Activated T-cell treated with anti-CD3 and anti-CD28 coated beads for 48 hours (primary cell): ENCODE results near the gene TBL1XR1.
"Not testable (repeated sequence)": the region's sequence is repeated elsewhere in the genome, so short reads cannot be mapped to it uniquely, and the experiment has no call there.

Experiments
- DNase-seq: peaks from one replicate; pipeline ENCODE4 v3.0.0-alpha.2; 2020; ENCODE audit warnings: low read depth

The TBL1XR1 gene

DNA sequence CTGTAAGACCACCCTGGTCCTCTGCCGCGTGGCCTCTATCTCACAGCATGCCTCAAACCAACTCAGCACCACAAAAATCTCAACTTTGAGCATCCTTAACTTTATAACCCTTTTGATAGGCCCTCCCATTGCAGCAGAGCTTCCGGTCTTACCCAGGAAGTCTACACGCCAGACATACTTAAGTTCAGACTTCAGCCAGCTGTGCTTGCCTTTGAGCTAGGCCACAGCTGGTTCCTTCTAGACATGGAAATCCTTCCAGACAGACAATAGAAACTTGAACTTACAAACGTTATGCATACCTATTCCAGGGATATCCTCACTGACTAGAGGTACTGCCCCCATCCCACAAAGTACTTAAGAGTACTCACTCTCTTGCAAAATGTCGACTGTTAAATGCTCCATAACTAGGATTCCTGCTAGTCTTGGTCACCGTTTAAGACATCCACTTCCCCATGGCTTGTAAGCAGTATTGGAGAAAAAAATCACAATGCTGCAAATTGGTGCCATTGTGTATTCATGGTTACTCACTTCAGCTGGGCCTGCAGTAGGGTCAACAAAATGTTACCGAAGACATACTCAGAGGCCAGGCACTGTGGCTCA is 183.5 kb downstream of the TBL1XR1 start:
- DNase-seq: no peak

DNA sequence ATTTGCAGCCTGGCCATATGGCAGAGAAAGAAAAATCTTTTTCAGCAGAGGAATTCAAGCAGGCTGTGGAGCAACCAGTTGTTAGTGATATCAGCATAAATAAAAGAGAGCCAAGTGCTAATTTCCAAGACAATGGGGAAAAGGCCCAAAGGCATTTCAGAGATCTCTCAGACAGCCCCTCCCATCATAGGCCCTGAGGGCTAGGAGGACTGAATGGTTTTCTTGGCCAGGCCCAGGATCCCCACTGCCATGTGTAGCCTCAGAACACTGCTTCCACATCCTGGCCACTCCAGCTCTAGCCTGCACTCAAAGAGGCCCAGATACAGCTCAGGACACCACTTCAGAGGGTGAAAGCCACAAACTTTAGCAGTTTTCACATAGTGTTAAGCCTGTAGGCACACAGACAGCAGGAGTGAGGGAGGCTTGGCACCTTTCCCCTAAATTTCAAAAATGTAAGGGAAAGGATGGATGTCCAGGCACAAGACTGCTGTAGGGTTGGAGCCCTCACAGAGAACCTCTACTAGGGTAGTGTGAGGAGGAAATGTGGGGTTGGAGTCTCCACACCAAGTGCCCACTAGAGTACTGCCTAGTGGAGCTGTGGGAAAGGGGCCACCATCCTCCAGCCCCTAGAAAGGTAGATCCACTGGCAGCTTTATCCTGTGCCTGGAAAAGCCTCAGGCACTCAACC is 191.4 kb downstream of the TBL1XR1 start:
- no peak for DNase-seq

DNA sequence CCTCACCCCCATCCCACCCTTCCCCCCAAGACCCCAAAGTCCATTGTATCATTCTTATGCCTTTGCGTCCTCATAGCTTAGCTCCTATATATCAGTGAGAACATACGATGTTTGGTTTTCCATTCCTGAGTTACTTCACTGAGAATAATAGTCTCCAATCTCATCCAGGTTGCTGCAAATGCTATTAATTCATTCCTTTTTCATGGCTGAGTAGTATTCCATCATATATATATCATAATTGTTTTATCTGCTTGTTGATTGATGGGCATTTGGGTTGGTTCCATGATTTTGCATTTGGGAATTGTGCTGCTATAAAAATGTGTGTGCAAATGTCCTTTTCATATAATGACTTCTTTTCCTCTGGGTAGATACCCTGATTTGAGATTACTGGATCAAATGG is 197.1 kb downstream of the TBL1XR1 start:
- not testable (repeated sequence) for DNase-seq

DNA sequence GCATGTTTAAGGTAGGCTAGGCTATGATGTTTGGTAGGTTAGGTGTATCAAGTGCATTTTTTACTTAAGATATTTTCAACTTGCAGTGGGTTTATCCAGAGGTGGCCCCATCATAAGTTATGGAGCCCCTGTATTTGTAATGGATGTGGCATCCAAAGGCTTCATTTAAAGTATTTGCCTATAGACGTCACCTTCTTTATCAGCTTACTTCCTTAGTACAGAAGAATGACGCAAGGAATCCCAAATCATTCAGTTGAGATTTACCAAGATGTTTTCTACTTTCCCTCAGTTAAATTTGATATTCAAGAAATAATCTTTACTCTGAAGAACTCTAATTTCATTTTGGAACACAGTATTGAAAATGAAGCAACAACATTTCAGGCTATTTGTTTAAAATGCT is 201.3 kb downstream of the TBL1XR1 start:
- no peak for DNase-seq

DNA sequence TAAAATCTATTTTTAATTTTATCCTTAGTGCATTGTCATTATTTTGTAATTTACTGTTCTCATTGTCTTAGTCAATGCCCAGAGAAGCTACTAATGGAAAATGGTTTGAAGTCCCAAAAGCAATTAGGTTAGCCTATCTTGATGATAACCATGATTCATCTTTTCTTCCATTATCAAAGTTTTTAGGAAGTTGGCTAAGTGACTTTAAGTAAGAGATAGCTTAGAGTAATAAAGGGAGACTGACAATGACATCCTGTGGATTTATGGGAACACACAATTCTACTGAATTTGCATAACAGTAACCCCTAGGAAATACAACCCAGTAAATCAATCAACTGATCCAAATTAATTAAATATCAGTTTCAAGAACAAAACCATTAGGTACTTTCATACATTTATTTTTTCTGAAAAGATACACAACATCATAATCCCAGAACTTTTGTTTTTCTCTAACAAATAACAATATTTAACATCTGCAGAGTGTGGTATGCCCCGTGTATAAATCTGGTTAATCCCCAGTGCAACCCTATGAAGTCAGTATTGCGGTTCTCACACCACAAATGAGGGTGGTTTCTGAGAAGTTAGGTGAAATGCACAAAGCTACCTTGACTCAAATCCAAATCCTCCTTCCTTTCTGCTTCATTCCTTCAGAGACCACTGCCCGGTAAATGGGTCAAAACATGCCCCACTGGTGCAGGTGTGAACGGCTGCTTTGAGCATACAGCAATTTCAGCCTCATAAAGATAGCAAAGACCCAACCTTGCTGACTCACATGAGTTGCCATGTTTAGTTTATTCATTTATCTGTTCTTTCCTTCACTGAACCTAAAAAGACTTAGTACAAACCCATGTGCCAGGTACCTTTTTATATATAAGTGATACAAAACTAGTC is 202.1 kb downstream of the TBL1XR1 start:
- no peak for DNase-seq

DNA sequence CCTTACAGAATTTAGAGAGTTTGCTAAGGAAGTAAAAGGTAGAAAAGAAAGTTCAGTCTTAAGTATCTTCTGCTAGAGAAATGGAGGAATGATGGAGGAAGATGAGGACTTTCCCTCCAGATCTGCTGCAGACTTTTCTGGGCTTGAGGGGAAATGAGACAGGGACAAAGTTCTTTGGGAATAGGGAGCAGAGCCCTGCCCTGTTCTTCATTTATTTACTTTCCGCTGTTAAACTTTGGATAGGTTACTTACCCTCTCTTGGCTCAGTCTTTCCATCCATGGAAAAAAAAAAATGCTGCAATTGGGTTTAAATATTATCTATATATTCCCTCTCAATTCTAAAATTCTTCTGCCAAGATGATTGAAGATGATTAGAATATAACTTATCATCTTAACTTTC is 202.9 kb downstream of the TBL1XR1 start:
- DNase-seq: no peak

DNA sequence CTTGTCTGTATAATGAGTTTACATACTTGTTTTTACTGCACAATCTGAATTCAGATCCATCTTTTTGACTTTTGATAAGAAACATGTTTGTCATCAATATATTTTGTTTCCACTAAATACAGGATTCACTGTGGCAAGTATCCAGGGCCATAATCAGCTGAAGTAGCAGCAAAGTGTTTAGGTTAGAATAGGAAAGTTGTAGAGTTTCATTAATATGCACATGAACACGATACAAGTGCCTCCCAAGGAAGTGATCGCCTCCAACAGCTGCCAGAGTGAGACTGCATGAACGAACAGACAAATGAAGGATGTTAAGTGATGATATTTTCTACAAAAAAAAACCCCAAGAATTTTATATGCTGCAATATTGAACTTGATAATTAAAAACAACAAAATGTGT is 204.3 kb downstream of the TBL1XR1 start:
- DNase-seq: no peak

DNA sequence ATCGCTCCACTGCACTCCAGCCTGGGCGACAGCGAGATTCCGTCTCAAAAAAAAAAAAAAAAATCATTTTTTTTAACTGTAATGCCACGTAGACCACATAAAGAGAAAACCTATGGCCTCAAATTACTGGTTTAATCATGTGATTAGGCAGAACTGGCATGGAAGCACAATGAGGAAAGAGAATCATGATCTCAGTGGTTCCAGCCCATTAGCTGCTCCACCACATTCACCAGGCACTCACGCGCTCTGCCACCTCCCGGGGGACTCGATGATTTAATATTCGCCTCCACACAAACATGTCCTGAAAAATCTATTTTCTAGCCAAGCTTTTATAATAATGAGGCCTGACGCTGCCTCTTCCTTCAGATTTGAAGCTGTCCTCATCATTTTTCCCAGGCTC is 204.7 kb downstream of the TBL1XR1 start:
- DNase-seq: no peak

DNA sequence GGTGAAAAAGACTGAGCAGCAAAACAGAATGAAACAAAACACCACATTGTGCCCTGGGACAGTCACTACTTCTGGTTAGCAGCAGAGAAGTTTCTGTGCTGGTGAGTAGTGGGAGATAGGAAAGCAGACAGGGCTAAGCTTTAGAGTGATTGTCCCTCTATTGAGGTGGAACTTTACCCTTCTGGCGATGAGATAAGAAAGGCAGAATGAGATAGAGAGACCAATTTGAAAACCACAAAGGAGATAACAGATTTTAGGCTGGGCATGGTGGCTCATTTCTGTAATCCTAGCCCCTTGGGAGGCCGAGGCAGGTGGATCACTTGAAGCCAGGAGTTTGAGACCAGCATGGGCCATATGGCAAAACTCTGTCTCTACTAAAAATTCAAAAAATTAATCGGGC is 208.5 kb downstream of the TBL1XR1 start:
- no peak for DNase-seq

DNA sequence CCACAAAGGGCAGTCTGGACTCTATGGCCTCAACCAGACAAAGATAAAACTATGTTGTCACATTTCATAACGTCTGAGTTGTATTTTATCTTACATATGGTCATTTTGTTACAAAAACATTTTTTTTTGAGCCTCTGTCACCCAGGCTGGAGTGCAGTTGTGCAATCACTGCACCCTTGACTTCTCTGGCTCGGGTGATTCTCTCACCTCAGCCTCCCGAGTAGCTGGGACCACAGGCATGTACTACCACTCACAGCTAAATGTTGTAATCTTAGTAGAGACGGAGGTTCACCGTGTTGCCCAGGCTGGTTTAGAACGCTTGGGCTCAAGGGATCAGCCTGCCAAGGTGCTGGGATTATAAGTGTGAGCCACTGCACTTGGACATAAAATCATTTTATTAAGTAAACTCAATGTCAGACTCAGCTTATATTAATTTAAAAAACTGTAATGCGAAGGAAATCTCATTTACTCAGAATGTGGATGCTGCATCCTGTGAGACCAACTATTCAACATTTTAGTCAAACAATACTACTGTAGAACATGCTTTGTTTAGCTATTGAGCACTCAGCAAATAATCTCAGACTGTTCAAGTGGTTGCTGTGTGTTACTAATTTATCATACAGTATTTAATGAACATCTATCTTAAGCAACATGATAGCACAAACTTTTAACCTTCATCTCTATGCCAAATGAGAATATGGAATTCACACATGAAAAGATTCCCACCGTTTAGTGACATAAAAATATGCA is 209.2 kb downstream of the TBL1XR1 start:
- DNase-seq: no peak

DNA sequence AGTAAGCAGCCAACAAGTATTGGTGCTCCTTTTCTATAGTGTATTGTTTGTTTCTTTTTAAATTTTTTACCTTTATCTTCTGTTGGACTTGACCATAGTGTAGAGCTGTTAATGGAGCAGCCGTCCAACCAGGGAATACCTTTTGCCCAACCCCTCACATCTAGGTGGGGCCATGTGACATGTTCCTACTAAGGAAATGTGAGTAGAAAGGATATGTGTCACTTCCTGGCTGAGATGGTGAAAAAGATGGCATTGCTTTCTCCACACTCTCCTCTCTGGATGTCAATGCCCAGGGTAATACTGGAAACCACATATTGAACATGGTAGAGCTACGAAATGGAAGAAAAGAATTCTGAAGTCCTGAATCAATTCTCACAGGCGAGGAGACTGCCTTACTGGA is 218.8 kb downstream of the TBL1XR1 start:
- no peak for DNase-seq

DNA sequence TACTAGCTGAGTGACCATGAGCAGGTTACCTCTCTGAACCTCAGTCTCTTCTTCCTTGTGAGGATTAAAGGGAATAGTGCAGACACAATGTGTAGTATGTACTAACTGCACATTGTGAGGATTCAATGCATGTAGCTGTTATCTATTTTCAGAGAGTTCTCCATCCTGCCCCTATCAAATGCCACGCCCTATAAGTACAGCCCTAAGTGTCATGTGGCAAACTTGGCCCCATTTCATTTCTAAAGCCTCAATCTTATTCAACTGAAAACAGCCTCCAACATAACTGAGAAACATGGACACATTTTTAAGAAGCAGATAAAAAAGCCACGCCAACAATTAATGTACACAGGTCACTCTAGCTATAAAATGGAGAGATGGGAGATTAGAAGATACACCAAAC is 220.0 kb downstream of the TBL1XR1 start:
- no peak for DNase-seq

DNA sequence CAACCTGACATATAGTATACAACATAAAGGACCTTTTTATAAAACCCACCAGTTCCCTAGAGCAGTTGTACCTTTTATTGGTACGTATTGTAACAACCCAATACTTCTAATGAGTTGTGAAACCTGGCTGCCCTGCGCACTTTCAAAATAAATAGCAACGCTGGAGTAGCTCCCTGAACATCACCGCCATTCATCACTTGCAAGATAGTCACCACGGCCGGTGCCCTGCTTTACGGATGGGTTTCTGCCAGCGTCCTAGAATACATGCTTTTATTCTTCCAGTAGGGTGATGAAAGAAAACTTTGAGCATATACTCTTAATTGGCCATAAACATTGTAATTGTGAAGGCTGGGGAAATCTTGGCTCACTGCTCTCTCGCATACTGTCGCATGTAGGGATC is 220.7 kb downstream of the TBL1XR1 start:
- DNase-seq: no peak

DNA sequence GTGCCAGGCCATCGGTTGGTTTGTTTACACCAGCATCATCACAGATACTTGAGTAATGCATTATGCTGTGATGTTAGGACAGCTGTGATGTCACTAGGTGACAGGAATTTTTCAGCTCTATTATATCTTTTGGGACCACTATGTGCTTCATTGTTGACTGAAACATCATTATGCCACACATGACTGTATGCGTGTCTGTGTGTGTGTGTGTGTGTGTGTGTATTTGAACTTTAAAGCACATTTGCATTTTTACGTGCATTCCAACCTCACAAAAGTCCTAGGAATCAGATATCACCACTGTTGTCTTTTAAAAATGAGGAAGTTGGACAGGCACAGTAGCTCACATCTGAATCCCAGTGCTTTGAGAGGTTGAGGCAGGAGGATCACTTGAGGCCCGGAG is 223.0 kb downstream of the TBL1XR1 start:
- no peak for DNase-seq

DNA sequence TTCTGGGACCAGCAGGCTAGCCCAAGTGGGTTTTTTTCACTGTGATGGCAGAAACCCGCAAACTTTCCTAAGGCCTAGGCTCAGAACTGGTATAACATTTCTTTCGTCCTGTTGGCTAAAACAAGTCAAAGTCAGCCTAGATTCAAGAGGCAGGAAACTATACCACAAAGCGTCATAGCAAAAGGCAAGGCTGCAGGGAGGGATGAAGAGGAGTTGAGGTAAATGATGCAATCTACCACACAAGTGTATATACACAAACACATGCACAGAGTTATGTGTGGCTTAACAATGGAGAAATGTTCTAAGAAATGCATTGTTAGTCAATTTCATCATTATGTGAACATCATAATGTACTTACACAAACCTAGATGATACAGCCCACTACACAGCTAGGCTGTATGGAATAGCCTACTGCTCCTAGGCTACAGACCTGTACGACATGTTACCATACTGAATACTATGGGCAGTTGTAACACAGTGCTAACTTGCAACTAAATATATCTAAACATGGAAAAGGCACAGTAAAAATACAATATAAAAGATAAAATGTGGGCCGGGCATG is 225.6 kb downstream of the TBL1XR1 start:
- DNase-seq: no peak

DNA sequence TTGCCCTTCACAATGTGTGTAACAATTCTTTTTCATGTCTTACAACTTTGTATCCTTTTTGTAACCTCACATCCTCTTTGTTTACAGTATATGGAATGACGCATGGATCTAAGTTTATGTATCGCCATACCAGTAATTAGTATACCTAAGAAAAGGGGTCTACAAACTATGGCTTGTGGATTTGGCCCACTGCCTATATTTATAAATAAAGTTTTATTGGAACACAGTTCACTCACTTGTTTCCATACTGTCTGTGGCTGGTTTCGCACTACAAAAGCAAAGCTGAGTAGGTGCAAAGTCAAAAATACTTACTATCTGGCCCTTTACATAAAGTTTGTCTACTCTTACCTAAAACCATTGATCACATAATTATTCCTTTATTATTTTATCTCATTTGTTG is 226.5 kb downstream of the TBL1XR1 start:
- DNase-seq: no peak

DNA sequence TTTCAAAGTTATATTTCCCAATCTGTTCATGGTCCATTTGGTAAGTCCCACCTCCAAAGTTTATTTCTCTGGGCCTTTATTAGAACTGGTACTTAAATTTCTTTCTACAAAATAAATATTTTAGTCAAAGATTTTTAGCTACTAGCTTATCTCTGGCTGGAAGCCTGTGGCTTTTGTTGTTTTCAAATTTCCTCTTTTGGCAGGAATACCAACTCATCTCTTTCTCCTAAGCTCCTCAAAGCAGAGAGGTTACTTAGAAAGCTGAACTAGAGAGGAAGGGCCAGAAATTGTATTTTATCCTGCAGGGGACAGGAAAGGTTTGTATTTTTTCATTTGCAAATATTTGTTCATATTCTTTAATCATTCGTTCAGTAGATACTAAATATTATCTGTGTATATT is 227.8 kb downstream of the TBL1XR1 start:
- DNase-seq: no peak
